Gastroesophageal sphincter (tissue), 4 donors: Measurements from ENCODE around the gene YTHDF1. TPM values are rescaled to one million over a fixed set of nuclear protein-coding genes. Genes with fewer than 3 reads are reported as not detected.

Source experiments
- ATAC-seq: fragments of 150-250 bp; one replicate; pipeline ENCODE4 v1.9.1; 2016; ENCODE audit warnings: mild to moderate bottlenecking, moderate library complexity
- H3K27ac ChIP-seq, 4 donors: fragments of 200-600 bp; sonication (generic) in 3 of 4; 1 replicate in 3 of 4; 2 replicates in 1 of 4; pipeline ENCODE4 v1.5.1; 2016 to 2019
- H3K27me3 ChIP-seq: fragments of 200-600 bp; sonication (generic); one replicate; pipeline ENCODE4 v1.5.1; 2019
- H3K36me3 ChIP-seq, 2 donors: fragments of 200-600 bp; sonication (generic); one replicate each; pipeline ENCODE4 v1.5.1; 2019; ENCODE audit warnings: control low read depth in 1 of 2
- H3K4me1 ChIP-seq, 3 donors: fragments of 200-600 bp; sonication (generic); 1 replicate in 2 of 3; 2 replicates in 1 of 3; pipeline ENCODE4 v1.5.1; 2016 to 2019; ENCODE audit warnings: control low read depth in 2 of 3
- H3K4me3 ChIP-seq, 2 donors: fragments of 200-600 bp; sonication (generic); one replicate each; pipeline ENCODE4 v1.5.1; 2019; ENCODE audit warnings: mild to moderate bottlenecking in 1 of 2, moderate library complexity in 1 of 2
- H3K9me3 ChIP-seq, 3 donors: fragments of 200-600 bp; sonication (generic); one replicate each; pipeline ENCODE4 v1.5.1; 2017 to 2019; ENCODE audit warnings: control low read depth in 2 of 3
- CTCF ChIP-seq, 4 experiments: fragments of 200-600 bp in 2 of 4; fragments of 450-650 bp in 2 of 4; sonication (generic) in 1 of 4; IDR thresholded peaks; one replicate each; pipeline ENCODE4 v1.5.1; 2017 to 2019; ENCODE audit warnings: antibody characterized with exemption in 4 of 4, mild to moderate bottlenecking in 2 of 4, moderate library complexity in 2 of 4
- EP300 ChIP-seq: sonication (generic); formaldehyde crosslinking; IDR thresholded peaks from one replicate; pipeline ENCODE4 v1.6.1; 2017; ENCODE audit warnings: antibody characterized with exemption, mild to moderate bottlenecking
- POLR2A ChIP-seq, 2 donors: fragments of 450-650 bp; IDR thresholded peaks; one replicate each; pipeline ENCODE4 v1.6.1; 2017; ENCODE audit warnings: antibody characterized with exemption in 2 of 2, mild to moderate bottlenecking in 2 of 2, moderate library complexity in 1 of 2
- POLR2AphosphoS5 ChIP-seq: sonication (generic); formaldehyde crosslinking; IDR thresholded peaks from one replicate; pipeline ENCODE4 v1.6.1; 2017; ENCODE audit warnings: antibody characterized with exemption
- WGBS, 2 donors: methylation state at CpG; one replicate each; pipeline ENCODE4 v1.1.5; 2018; ENCODE audit warnings: low coverage in 1 of 2; 5-methylcytosine and 5-hydroxymethylcytosine counted together
- total RNA-seq, 4 donors: library from RNA; depleted of rRNA; stranded (reverse); fragments of >200 nt; gene quantifications; one replicate each; pipeline ENCODE4 v1.1.0, GENCODE V29; 2016

The YTHDF1 gene
- total RNA-seq, 4 donors from 2014 or later = 20.2 to 35.8 (median 34.2) TPM

- TF ChIP-seq EP300 = no peak
- TF ChIP-seq CTCF (IDR thresholded peaks at IDR 0.05) = no peak
- TF ChIP-seq POLR2A (IDR thresholded peaks at IDR 0.05) = no peak
- TF ChIP-seq POLR2AphosphoS5 = no peak
- no peak for ATAC-seq
- no peaks in the 10 kb centered on the region for H3K36me3 ChIP-seq
- H3K27ac ChIP-seq = no peak overlapping the region
- H3K4me1 ChIP-seq = no peaks in the 10 kb centered on the region
- no peaks in the 10 kb centered on the region for H3K9me3 ChIP-seq
- 29% methylated on average over 1 of the region's 11 CpGs; no CpG with 5 or more reads in 1 of the 2 donors for WGBS, 2 donors
- H3K27me3 ChIP-seq = peaks cover 79% of the 10 kb centered on the region
- H3K4me3 ChIP-seq = no peak overlapping the region
Observed at GRCh38 chr20:63241272-63241671, 25.3 kb upstream of the YTHDF1 start.

DNA sequence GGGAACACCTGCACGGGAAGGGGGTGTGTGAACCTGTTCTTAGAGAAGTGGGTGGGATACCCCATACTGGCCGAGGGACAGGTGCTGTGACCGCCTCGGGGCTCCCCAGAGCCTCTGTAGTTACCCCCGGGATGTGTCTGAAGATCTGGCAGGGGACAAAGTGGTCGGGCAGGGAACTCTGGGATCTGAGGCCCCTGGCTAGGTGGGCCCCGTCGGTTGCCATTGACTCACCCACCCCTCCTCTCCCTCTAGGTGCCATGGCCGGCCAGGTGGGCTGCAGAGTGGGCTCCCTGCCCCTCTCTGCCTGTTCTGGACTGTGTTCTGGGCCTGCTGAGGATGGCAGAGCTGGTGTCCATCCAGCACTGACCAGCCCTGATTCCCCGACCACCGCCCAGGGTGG is 24.1 kb upstream of the YTHDF1 start:
- Histone ChIP-seq H3K4me1 (no peaks in the 10 kb centered on the region), H3K27me3 (peaks cover 82% of the 10 kb centered on the region), H3K4me3 (no peak overlapping the region), H3K36me3 (no peaks in the 10 kb centered on the region), H3K9me3 (no peaks in the 10 kb centered on the region), H3K27ac (no peak overlapping the region)
- WGBS, 2 donors = no CpG with 5 or more reads among the region's 11 CpGs
- no peak for TF ChIP-seq CTCF (IDR thresholded peaks at IDR 0.05)
- TF ChIP-seq POLR2AphosphoS5 = no peak
- TF ChIP-seq POLR2A (IDR thresholded peaks at IDR 0.05) = no peak
- no peak for TF ChIP-seq EP300
- no peak for ATAC-seq

DNA sequence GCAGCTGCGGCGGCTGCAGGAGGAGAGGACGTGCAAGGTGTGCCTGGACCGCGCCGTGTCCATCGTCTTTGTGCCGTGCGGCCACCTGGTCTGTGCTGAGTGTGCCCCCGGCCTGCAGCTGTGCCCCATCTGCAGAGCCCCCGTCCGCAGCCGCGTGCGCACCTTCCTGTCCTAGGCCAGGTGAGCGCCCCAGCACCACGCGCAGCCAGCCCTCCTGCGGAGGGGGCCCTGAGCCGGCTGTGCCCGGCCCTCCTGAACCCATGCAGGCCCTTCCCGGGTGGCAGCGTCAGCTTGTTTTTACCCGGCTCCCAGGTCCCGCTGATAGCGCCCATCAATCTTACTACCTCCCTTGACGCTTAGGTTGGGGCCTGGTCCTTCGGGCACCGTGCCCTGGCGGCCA is 23.5 kb upstream of the YTHDF1 start:
- Histone ChIP-seq H3K4me3 (no peak overlapping the region), H3K27me3 (peaks cover 82% of the 10 kb centered on the region), H3K36me3 (no peaks in the 10 kb centered on the region), H3K4me1 (no peaks in the 10 kb centered on the region), H3K27ac (no peak overlapping the region), H3K9me3 (no peaks in the 10 kb centered on the region)
- ATAC-seq = no peak
- TF ChIP-seq POLR2AphosphoS5 = no peak
- WGBS, 2 donors = 33 to 77% methylated on average over 3 to 12 of the region's 30 CpGs

GRCh38 chr20:63238514-63239125 is 22.7 kb upstream of the YTHDF1 start:
- no peak for ATAC-seq
- no peaks in the 10 kb centered on the region for H3K4me1 ChIP-seq
- H3K27me3 ChIP-seq = peaks cover 83% of the 10 kb centered on the region
- 10% methylated on average over 2 of the region's 16 CpGs; no CpG with 5 or more reads in 1 of the 2 donors for WGBS, 2 donors
- no peak overlapping the region for H3K27ac ChIP-seq
- TF ChIP-seq CTCF (IDR thresholded peaks at IDR 0.05) (no peak), EP300 (no peak), POLR2A (IDR thresholded peaks at IDR 0.05) (no peak)
- no peaks in the 10 kb centered on the region for H3K9me3 ChIP-seq
- H3K36me3 ChIP-seq = no peaks in the 10 kb centered on the region
- no peak overlapping the region for H3K4me3 ChIP-seq

DNA sequence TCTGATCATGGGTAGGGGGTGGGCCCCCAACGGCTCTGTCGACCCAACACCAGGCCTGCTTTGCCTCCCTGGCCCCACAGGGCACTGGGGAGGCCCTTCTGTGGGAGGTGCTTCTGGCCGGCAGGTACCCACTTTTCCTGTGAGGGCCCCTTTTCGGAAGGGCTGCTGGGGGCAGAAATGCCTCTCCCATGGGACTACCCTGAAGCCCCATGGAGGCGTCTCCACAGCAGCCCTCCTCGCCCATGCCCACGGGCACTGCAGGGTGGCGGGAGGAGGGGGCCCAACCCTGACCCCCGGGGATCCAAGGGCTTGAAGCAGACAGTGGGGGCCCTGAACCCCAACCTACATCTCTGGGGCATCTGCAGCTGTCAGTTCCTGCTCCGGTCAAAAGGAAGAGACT is 22.1 kb upstream of the YTHDF1 start:
- no peak overlapping the region for H3K4me3 ChIP-seq
- TF ChIP-seq CTCF (IDR thresholded peaks at IDR 0.05) = no peak
- TF ChIP-seq EP300 = no peak
- no peak for TF ChIP-seq POLR2A (IDR thresholded peaks at IDR 0.05)
- H3K36me3 ChIP-seq = no peaks in the 10 kb centered on the region
- no peak overlapping the region for H3K27ac ChIP-seq
- H3K9me3 ChIP-seq = no peaks in the 10 kb centered on the region
- no peaks in the 10 kb centered on the region for H3K4me1 ChIP-seq
- WGBS, 2 donors = no CpG with 5 or more reads among the region's 10 CpGs
- H3K27me3 ChIP-seq = peaks cover 86% of the 10 kb centered on the region
- ATAC-seq = no peak
